ENCODE results near the gene SLC37A4. TPM values are rescaled to one million over a fixed set of nuclear protein-coding genes. Genes with fewer than 3 reads are reported as not detected.

SLC37A4 gene
- total and polyA plus RNA-seq, 2 of the 8 experiments (the other 6 are each of a cell fraction or from before 2014, with no cell fraction given) = 35.1 to 91.9 TPM

DNA sequence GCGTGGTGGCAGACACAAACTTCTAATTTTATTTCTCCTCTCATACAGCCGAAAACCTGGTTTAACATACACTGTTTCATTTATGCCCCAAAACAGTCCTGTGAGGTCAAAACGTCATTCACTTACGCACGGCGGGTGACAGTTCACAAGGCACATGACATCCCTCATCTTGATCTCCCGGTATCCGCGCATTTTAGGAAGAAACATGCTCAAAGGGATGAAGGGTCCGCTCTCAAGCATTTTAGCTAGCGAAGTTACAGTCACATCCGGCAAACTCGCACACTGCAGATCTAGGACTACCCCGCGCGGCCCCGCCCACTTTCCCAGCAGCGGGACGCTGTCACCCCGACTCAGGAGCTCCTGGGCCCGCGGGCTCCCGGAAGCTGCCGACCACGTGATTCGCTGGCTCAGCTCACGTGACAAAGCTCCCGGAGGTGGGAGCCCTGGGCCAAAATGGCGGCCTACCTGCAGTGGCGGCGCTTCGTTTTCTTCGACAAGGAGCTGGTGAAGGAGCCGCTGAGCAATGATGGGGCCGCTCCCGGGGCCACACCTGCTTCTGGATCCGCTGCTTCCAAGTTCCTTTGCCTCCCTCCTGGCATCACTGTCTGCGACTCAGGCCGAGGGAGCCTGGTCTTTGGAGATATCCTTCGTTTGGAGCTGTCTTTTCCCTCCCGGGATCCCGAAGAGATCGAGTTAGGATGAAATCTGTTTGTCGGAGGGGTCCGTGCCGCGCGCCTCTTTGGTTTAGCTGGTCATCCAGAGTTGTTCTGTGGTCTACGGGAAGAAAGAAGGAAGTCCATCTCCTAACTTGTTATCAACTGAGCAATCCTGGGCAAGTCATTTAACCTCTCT is 36.9 kb upstream of the SLC37A4 start, which contains the start of gene VPS11 (continued):
- TF ChIP-seq POU5F1 (IDR thresholded peaks at IDR 0.05; ENCODE audit: low read depth, low read length) (no peak), SIN3A (conservative IDR thresholded peaks at IDR 0.05 in 1 of 2, IDR thresholded peaks at IDR 0.05 in 1 of 2; ENCODE audit: low read depth in 1 of 2, low read length in 2 of 2) (peak; percentile 96 to 99; a peak in 3 of 4 replicates), POLR2A (IDR thresholded peaks at IDR 0.05; ENCODE audit: control extremely low read depth in 1 of 2, low read depth in 2 of 2, low read length in 2 of 2) (peak; percentile 43 to 91), RNF2 (IDR thresholded peaks at IDR 0.05; ENCODE audit: borderline replicate concordance, low read depth, low read length, missing control alignments, poor library complexity, severe bottlenecking) (no peak), SAP30 (IDR thresholded peaks at IDR 0.05; ENCODE audit: insufficient read depth, insufficient replicate concordance, low read length) (peak; percentile 97), RBBP5 (IDR thresholded peaks at IDR 0.05; ENCODE audit: borderline replicate concordance, low read depth, low read length) (no peak), HDAC2 (IDR thresholded peaks at IDR 0.05; ENCODE audit: borderline replicate concordance in 1 of 2, low read depth in 2 of 2, low read length in 2 of 2) (peak in 1 of 2 experiments; percentile 95; a peak in 2 of 4 replicates), POLR2AphosphoS5 (IDR thresholded peaks at IDR 0.05; ENCODE audit: low read depth, low read length) (peak; percentile 73), CBX5 (IDR thresholded peaks at IDR 0.05; ENCODE audit: low read depth, low read length) (no peak), TEAD4 (IDR thresholded peaks at IDR 0.05; ENCODE audit: low read depth, low read length) (no peak), SRF (IDR thresholded peaks at IDR 0.05; ENCODE audit: low read depth, low read length) (no peak), TAF1 (IDR thresholded peaks at IDR 0.05; ENCODE audit: low read depth, low read length) (peak; percentile 90), KDM4A (IDR thresholded peaks at IDR 0.05; ENCODE audit: low read depth, low read length, severe bottlenecking) (peak; percentile 78)
- TF ChIP-seq, protein P1, sequence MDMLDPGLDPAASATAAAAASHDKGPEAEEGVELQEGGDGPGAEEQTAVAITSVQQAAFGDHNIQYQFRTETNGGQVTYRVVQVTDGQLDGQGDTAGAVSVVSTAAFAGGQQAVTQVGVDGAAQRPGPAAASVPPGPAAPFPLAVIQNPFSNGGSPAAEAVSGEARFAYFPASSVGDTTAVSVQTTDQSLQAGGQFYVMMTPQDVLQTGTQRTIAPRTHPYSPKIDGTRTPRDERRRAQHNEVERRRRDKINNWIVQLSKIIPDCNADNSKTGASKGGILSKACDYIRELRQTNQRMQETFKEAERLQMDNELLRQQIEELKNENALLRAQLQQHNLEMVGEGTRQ (IDR thresholded peaks at IDR 0.05; ENCODE audit: low read length) = peak; percentile 99
